HEK293 (cell line): ENCODE results near the gene UBIAD1.

ENCODE experiments used
- HOXC10 ChIP-seq: sonication (generic); formaldehyde crosslinking; IDR thresholded peaks from 2 replicates; pipeline ENCODE4 v1.8.1; 2023; ENCODE audit warnings: mild to moderate bottlenecking, missing genetic modification reagents
- KLF7 ChIP-seq: fragments of 450-650 bp; formaldehyde crosslinking; IDR thresholded peaks from 2 replicates; pipeline ENCODE4 v1.5.1; 2016; ENCODE audit warnings: missing biosample characterization, missing genetic modification characterization, borderline replicate concordance
- SETDB1 ChIP-seq: IDR thresholded peaks from one replicate; pipeline ENCODE4 v1.6.1; 2017; ENCODE audit warnings: mild to moderate bottlenecking, low read length, moderate library complexity, mixed read lengths; ENCODE audit not compliant: insufficient read length
- SP3 ChIP-seq: fragments of 450-650 bp; formaldehyde crosslinking; IDR thresholded peaks from 2 replicates; pipeline ENCODE4 v1.5.1; 2016; ENCODE audit warnings: missing biosample characterization, missing genetic modification characterization
- ZBTB21 ChIP-seq: fragments of 450-650 bp; formaldehyde crosslinking; IDR thresholded peaks from 2 replicates; pipeline ENCODE4 v1.5.1; 2017; ENCODE audit warnings: missing biosample characterization, missing genetic modification characterization
- ZNF114 ChIP-seq: fragments of 450-650 bp; formaldehyde crosslinking; IDR thresholded peaks from 2 replicates; pipeline ENCODE4 v1.5.0; 2017; ENCODE audit warnings: missing biosample characterization, missing genetic modification characterization
- ZNF132 ChIP-seq: fragments of 450-650 bp; formaldehyde crosslinking; IDR thresholded peaks from 2 replicates; pipeline ENCODE4 v1.5.1; 2017; ENCODE audit warnings: missing biosample characterization, missing genetic modification characterization, borderline replicate concordance
- ZNF133 ChIP-seq: fragments of 450-650 bp; formaldehyde crosslinking; IDR thresholded peaks from 2 replicates; pipeline ENCODE4 v1.5.1; 2016; ENCODE audit warnings: missing biosample characterization, missing genetic modification characterization
- ZNF146 ChIP-seq: fragments of 450-650 bp; formaldehyde crosslinking; IDR thresholded peaks from 2 replicates; pipeline ENCODE4 v1.5.1; 2016; ENCODE audit warnings: missing biosample characterization, missing genetic modification characterization
- ZNF2 ChIP-seq: fragments of 450-650 bp; formaldehyde crosslinking; IDR thresholded peaks from 2 replicates; pipeline ENCODE4 v1.5.1; 2016; ENCODE audit warnings: missing biosample characterization, missing genetic modification characterization
- ZNF366 ChIP-seq: fragments of 450-650 bp; formaldehyde crosslinking; conservative IDR thresholded peaks from 2 replicates; pipeline ENCODE4 v1.5.1; 2016; ENCODE audit warnings: missing biosample characterization, missing genetic modification characterization
- ZNF404 ChIP-seq: fragments of 450-650 bp; formaldehyde crosslinking; IDR thresholded peaks from 2 replicates; pipeline ENCODE4 v1.5.1; 2017; ENCODE audit warnings: missing biosample characterization, missing genetic modification characterization
- ZNF548 ChIP-seq: fragments of 450-650 bp; formaldehyde crosslinking; IDR thresholded peaks from 2 replicates; pipeline ENCODE4 v1.5.1; 2016; ENCODE audit warnings: missing biosample characterization, missing genetic modification characterization
- ZNF558 ChIP-seq: fragments of 450-650 bp; formaldehyde crosslinking; IDR thresholded peaks from 2 replicates; pipeline ENCODE4 v1.5.1; 2016; ENCODE audit warnings: missing biosample characterization, missing genetic modification characterization
- ZNF560 ChIP-seq: fragments of 450-650 bp; formaldehyde crosslinking; IDR thresholded peaks from 2 replicates; pipeline ENCODE4 v1.5.1; 2017; ENCODE audit warnings: missing biosample characterization, missing genetic modification characterization, borderline replicate concordance
- ZNF629 ChIP-seq: fragments of 450-650 bp; formaldehyde crosslinking; IDR thresholded peaks from 2 replicates; pipeline ENCODE4 v1.5.1; 2017; ENCODE audit warnings: missing biosample characterization, missing genetic modification characterization
- ZNF660 ChIP-seq: fragments of 450-650 bp; IDR thresholded peaks from 2 replicates; pipeline ENCODE4 v1.5.1; 2018; ENCODE audit warnings: missing biosample characterization, mild to moderate bottlenecking, missing genetic modification characterization
- ZNF664 ChIP-seq: fragments of 450-650 bp; formaldehyde crosslinking; IDR thresholded peaks from 2 replicates; pipeline ENCODE4 v1.5.1; 2016; ENCODE audit warnings: missing biosample characterization, missing genetic modification characterization
- TF ChIP-seq, protein P1 (sequence below): fragments of 450-650 bp; formaldehyde crosslinking; IDR thresholded peaks from 2 replicates; pipeline ENCODE4 v1.5.0; 2017; ENCODE audit warnings: missing biosample characterization, missing genetic modification characterization, borderline replicate concordance
- TF ChIP-seq, protein P2 (sequence below): fragments of 450-650 bp; formaldehyde crosslinking; optimal IDR thresholded peaks from 2 replicates; pipeline ENCODE3; 2016; ENCODE audit warnings: missing biosample characterization, mild to moderate bottlenecking, missing genetic modification characterization
- TF ChIP-seq, protein P3 (sequence below): fragments of 450-650 bp; formaldehyde crosslinking; IDR thresholded peaks from 2 replicates; pipeline ENCODE4 v1.5.1; 2016; ENCODE audit warnings: missing biosample characterization, missing genetic modification characterization
- TF ChIP-seq, protein P4 (sequence below): fragments of 450-650 bp; IDR thresholded peaks from 2 replicates; pipeline ENCODE4 v1.5.1; 2018; ENCODE audit warnings: missing biosample characterization, missing genetic modification characterization
- TF ChIP-seq, protein P5 (sequence below): fragments of 450-650 bp; formaldehyde crosslinking; IDR thresholded peaks from 2 replicates; pipeline ENCODE4 v1.5.1; 2016; ENCODE audit warnings: missing biosample characterization, missing genetic modification characterization, borderline replicate concordance
- TF ChIP-seq, protein P6 (sequence below): fragments of 450-650 bp; formaldehyde crosslinking; IDR thresholded peaks from 2 replicates; pipeline ENCODE4 v1.5.1; 2016; ENCODE audit warnings: missing biosample characterization, missing genetic modification characterization

The UBIAD1 gene

DNA sequence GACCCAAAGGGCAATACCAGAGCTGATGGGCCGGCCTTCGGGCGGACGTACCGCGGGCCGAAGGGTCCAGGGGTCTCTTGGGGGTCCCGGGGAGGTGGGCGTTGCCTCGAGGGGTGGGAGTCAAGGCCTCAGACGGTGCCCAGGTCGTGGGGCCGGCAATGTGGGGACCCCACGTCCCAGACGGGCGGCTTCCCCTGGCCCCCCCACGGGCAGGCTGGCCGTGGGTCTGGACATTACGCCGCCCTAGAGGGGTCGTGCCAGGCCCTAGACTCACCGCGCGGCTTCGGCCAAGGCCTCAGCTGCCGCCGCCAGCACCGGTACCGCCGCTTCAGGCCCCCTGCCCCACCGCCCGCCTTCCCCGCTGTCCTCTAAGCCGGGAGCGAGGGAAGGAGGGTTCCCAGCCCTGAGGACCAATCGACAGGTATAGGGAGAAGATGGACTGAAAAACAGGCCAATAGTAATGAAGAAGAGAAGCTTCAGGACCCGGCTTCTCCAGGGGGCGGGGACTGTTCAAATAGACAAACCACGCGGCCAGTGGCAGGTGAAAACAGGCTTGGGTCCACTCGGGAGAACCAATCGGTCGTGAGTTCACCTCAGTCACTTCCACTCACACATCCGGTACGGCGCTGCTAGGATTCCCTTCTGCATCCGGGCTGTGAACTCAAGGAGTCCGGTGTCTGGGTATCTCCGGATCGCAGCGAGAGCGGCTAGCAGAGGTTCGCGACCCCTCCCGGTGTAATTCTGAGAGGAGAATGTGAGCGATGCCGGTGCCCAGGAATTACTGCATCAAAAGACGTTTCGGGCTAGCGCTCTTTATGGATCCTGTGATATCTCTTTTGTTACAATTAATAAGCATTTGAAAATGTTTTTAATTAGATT is 10.6 kb upstream of the UBIAD1 start, which contains the start of gene MTOR (continued):
- TF ChIP-seq, protein P1, sequence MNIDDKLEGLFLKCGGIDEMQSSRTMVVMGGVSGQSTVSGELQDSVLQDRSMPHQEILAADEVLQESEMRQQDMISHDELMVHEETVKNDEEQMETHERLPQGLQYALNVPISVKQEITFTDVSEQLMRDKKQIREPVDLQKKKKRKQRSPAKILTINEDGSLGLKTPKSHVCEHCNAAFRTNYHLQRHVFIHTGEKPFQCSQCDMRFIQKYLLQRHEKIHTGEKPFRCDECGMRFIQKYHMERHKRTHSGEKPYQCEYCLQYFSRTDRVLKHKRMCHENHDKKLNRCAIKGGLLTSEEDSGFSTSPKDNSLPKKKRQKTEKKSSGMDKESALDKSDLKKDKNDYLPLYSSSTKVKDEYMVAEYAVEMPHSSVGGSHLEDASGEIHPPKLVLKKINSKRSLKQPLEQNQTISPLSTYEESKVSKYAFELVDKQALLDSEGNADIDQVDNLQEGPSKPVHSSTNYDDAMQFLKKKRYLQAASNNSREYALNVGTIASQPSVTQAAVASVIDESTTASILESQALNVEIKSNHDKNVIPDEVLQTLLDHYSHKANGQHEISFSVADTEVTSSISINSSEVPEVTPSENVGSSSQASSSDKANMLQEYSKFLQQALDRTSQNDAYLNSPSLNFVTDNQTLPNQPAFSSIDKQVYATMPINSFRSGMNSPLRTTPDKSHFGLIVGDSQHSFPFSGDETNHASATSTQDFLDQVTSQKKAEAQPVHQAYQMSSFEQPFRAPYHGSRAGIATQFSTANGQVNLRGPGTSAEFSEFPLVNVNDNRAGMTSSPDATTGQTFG: no peak
- TF ChIP-seq ZNF2 (tag by site-specific recombination) (0 out of 2 replicates have a peak, but pooled peaks have one; percentile 8), ZNF664 (tag by site-specific recombination) (no peak), ZNF404 (tag by site-specific recombination) (no peak), ZNF146 (tag by site-specific recombination) (no peak), ZNF558 (tag by site-specific recombination) (no peak), ZNF629 (tag by site-specific recombination) (peak; percentile 42), ZNF366 (tag by site-specific recombination) (peak; percentile 68), ZBTB21 (no peak), KLF7 (tag by site-specific recombination) (no peak), ZNF660 (tag by site-specific recombination) (peak; percentile 96), ZNF560 (no peak), ZNF132 (no peak), ZNF548 (tag by site-specific recombination) (no peak), SP3 (peak; percentile 78), SETDB1 (no peak), ZNF114 (tag by site-specific recombination) (no peak), ZNF133 (no peak), HOXC10 (CRISPR knock-in tag) (no peak)
- TF ChIP-seq, protein P2, sequence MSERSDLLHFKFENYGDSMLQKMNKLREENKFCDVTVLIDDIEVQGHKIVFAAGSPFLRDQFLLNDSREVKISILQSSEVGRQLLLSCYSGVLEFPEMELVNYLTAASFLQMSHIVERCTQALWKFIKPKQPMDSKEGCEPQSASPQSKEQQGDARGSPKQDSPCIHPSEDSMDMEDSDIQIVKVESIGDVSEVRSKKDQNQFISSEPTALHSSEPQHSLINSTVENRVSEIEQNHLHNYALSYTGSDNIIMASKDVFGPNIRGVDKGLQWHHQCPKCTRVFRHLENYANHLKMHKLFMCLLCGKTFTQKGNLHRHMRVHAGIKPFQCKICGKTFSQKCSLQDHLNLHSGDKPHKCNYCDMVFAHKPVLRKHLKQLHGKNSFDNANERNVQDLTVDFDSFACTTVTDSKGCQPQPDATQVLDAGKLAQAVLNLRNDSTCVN (tag by site-specific recombination): peak; percentile 25
- TF ChIP-seq, protein P3, sequence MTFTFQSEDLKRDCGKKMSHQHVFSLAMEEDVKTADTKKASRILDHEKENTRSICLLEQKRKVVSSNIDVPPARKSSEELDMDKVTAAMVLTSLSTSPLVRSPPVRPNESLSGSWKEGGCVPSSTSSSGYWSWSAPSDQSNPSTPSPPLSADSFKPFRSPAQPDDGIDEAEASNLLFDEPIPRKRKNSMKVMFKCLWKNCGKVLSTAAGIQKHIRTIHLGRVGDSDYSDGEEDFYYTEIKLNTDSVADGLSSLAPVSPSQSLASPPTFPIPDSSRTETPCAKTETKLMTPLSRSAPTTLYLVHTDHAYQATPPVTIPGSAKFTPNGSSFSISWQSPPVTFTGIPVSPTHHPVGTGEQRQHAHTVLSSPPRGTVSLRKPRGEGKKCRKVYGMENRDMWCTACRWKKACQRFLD (tag by site-specific recombination): no peak
- TF ChIP-seq, protein P4, sequence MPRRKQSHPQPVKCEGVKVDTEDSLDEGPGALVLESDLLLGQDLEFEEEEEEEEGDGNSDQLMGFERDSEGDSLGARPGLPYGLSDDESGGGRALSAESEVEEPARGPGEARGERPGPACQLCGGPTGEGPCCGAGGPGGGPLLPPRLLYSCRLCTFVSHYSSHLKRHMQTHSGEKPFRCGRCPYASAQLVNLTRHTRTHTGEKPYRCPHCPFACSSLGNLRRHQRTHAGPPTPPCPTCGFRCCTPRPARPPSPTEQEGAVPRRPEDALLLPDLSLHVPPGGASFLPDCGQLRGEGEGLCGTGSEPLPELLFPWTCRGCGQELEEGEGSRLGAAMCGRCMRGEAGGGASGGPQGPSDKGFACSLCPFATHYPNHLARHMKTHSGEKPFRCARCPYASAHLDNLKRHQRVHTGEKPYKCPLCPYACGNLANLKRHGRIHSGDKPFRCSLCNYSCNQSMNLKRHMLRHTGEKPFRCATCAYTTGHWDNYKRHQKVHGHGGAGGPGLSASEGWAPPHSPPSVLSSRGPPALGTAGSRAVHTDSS (tag by site-specific recombination): no peak
- TF ChIP-seq, protein P5, sequence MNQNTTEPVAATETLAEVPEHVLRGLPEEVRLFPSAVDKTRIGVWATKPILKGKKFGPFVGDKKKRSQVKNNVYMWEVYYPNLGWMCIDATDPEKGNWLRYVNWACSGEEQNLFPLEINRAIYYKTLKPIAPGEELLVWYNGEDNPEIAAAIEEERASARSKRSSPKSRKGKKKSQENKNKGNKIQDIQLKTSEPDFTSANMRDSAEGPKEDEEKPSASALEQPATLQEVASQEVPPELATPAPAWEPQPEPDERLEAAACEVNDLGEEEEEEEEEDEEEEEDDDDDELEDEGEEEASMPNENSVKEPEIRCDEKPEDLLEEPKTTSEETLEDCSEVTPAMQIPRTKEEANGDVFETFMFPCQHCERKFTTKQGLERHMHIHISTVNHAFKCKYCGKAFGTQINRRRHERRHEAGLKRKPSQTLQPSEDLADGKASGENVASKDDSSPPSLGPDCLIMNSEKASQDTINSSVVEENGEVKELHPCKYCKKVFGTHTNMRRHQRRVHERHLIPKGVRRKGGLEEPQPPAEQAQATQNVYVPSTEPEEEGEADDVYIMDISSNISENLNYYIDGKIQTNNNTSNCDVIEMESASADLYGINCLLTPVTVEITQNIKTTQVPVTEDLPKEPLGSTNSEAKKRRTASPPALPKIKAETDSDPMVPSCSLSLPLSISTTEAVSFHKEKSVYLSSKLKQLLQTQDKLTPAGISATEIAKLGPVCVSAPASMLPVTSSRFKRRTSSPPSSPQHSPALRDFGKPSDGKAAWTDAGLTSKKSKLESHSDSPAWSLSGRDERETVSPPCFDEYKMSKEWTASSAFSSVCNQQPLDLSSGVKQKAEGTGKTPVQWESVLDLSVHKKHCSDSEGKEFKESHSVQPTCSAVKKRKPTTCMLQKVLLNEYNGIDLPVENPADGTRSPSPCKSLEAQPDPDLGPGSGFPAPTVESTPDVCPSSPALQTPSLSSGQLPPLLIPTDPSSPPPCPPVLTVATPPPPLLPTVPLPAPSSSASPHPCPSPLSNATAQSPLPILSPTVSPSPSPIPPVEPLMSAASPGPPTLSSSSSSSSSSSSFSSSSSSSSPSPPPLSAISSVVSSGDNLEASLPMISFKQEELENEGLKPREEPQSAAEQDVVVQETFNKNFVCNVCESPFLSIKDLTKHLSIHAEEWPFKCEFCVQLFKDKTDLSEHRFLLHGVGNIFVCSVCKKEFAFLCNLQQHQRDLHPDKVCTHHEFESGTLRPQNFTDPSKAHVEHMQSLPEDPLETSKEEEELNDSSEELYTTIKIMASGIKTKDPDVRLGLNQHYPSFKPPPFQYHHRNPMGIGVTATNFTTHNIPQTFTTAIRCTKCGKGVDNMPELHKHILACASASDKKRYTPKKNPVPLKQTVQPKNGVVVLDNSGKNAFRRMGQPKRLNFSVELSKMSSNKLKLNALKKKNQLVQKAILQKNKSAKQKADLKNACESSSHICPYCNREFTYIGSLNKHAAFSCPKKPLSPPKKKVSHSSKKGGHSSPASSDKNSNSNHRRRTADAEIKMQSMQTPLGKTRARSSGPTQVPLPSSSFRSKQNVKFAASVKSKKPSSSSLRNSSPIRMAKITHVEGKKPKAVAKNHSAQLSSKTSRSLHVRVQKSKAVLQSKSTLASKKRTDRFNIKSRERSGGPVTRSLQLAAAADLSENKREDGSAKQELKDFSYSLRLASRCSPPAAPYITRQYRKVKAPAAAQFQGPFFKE (tag by site-specific recombination): 0 out of 2 replicates have a peak, but pooled peaks have one; percentile 48
- TF ChIP-seq, protein P6, sequence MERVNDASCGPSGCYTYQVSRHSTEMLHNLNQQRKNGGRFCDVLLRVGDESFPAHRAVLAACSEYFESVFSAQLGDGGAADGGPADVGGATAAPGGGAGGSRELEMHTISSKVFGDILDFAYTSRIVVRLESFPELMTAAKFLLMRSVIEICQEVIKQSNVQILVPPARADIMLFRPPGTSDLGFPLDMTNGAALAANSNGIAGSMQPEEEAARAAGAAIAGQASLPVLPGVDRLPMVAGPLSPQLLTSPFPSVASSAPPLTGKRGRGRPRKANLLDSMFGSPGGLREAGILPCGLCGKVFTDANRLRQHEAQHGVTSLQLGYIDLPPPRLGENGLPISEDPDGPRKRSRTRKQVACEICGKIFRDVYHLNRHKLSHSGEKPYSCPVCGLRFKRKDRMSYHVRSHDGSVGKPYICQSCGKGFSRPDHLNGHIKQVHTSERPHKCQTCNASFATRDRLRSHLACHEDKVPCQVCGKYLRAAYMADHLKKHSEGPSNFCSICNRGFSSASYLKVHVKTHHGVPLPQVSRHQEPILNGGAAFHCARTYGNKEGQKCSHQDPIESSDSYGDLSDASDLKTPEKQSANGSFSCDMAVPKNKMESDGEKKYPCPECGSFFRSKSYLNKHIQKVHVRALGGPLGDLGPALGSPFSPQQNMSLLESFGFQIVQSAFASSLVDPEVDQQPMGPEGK (tag by site-specific recombination): peak; percentile 61; the same call in 1 of the 2 replicates
